ENCODE measurements around the gene RRAGC.
A peak's percentile ranks its signal among the peaks of the same experiment; 100 is the strongest.

RRAGC gene

GRCh38 chr1:38804062-38804886 lies 55.3 kb downstream of the RRAGC start:
- no peaks in the 10 kb centered on the region for H3K27me3 ChIP-seq (ENCODE audit: insufficient read depth, low read length, poor library complexity)
- no peak overlapping the region for H4K5ac ChIP-seq (ENCODE audit: low read length)
- peak overlapping the region; percentile 77 for H3K56ac ChIP-seq (ENCODE audit: low read length)
- H3K4me1 ChIP-seq (ENCODE audit: control insufficient read depth, low read depth, low read length), result no peaks in the 10 kb centered on the region
- peak overlapping the region; percentile 78 for H3K18ac ChIP-seq (ENCODE audit: low read length)
- no peaks in the 10 kb centered on the region for H3K79me1 ChIP-seq (ENCODE audit: low read length)
- peak overlapping the region; percentile 18 for H2BK120ac ChIP-seq (ENCODE audit: low read depth, low read length)
- no CpG with 5 or more reads among the region's 81 CpGs for WGBS (ENCODE audit: extremely low coverage, insufficient coverage, low lambda C conversion rate)
- no peaks in the 10 kb centered on the region for H3K36me3 ChIP-seq (ENCODE audit: control insufficient read depth, insufficient read depth, low read length)
- peak overlapping the region; percentile 52 for H3K4me2 ChIP-seq (ENCODE audit: low read length)
- no peak overlapping the region for H2BK15ac ChIP-seq (replicated peaks; ENCODE audit: low read depth)
- DNase-seq, result peak; percentile 61
- no peak overlapping the region for H4K8ac ChIP-seq (ENCODE audit: low read depth, low read length)
- peak overlapping the region; percentile 43 for H3K9ac ChIP-seq (ENCODE audit: low read length)
- no peak overlapping the region for H2BK5ac ChIP-seq (ENCODE audit: low read length)
- H2AK5ac ChIP-seq (ENCODE audit: low read length), result no peak overlapping the region
- H3K79me2 ChIP-seq (ENCODE audit: control insufficient read depth, insufficient read depth, low read length), result no peaks in the 10 kb centered on the region
- peak overlapping the region; percentile 83 for H3K4ac ChIP-seq (ENCODE audit: low read depth, low read length)
- H3K4me3 ChIP-seq (ENCODE audit: low read length), result no peak overlapping the region
- H3K27ac ChIP-seq (ENCODE audit: low read depth, low read length), result no peak overlapping the region
- peak overlapping the region; percentile 82 for H3K23ac ChIP-seq (ENCODE audit: low read length)

- Histone ChIP-seq H3K79me2 (ENCODE audit: control insufficient read depth, insufficient read depth, low read length) (no peaks in the 10 kb centered on the region), H4K8ac (ENCODE audit: low read depth, low read length) (no peak overlapping the region), H4K5ac (ENCODE audit: low read length) (no peak overlapping the region), H2AK5ac (ENCODE audit: low read length) (no peak overlapping the region), H3K36me3 (ENCODE audit: control insufficient read depth, insufficient read depth, low read length) (no peaks in the 10 kb centered on the region), H2BK5ac (ENCODE audit: low read length) (no peak overlapping the region), H3K23ac (ENCODE audit: low read length) (no peak overlapping the region), H3K79me1 (ENCODE audit: low read length) (no peaks in the 10 kb centered on the region), H3K4me1 (ENCODE audit: control insufficient read depth, low read depth, low read length) (no peaks in the 10 kb centered on the region), H2BK120ac (ENCODE audit: low read depth, low read length) (no peak overlapping the region), H3K4me3 (ENCODE audit: low read length) (no peak overlapping the region), H3K18ac (ENCODE audit: low read length) (no peak overlapping the region), H3K4ac (ENCODE audit: low read depth, low read length) (no peak overlapping the region), H3K27ac (ENCODE audit: low read depth, low read length) (no peak overlapping the region), H3K56ac (ENCODE audit: low read length) (peak overlapping the region; percentile 65), H2BK15ac (replicated peaks; ENCODE audit: low read depth) (no peak overlapping the region), H3K27me3 (ENCODE audit: insufficient read depth, low read length, poor library complexity) (no peaks in the 10 kb centered on the region), H3K4me2 (ENCODE audit: low read length) (no peak overlapping the region), H3K9ac (ENCODE audit: low read length) (peak overlapping the region; percentile 12)
- no peak for DNase-seq
- WGBS (ENCODE audit: extremely low coverage, insufficient coverage, low lambda C conversion rate), result no CpG with 5 or more reads among the region's 8 CpGs
Measured at GRCh38 chr1:38803647-38804046, 55.9 kb downstream of the RRAGC start.

- no peaks in the 10 kb centered on the region for H3K79me1 ChIP-seq (ENCODE audit: low read length)
- H3K4me1 ChIP-seq (ENCODE audit: control insufficient read depth, low read depth, low read length), result no peaks in the 10 kb centered on the region
- H3K79me2 ChIP-seq (ENCODE audit: control insufficient read depth, insufficient read depth, low read length), result no peaks in the 10 kb centered on the region
- H2BK15ac ChIP-seq (replicated peaks; ENCODE audit: low read depth), result no peak overlapping the region
- no peak for DNase-seq
- H3K27ac ChIP-seq (ENCODE audit: low read depth, low read length), result no peak overlapping the region
- H3K36me3 ChIP-seq (ENCODE audit: control insufficient read depth, insufficient read depth, low read length), result no peaks in the 10 kb centered on the region
- H2AK5ac ChIP-seq (ENCODE audit: low read length), result no peak overlapping the region
- no CpG with 5 or more reads among the region's 16 CpGs for WGBS (ENCODE audit: extremely low coverage, insufficient coverage, low lambda C conversion rate)
- H2BK120ac ChIP-seq (ENCODE audit: low read depth, low read length), result no peak overlapping the region
- H3K56ac ChIP-seq (ENCODE audit: low read length), result no peak overlapping the region
- no peak overlapping the region for H4K8ac ChIP-seq (ENCODE audit: low read depth, low read length)
- H3K27me3 ChIP-seq (ENCODE audit: insufficient read depth, low read length, poor library complexity), result no peaks in the 10 kb centered on the region
- H3K23ac ChIP-seq (ENCODE audit: low read length), result no peak overlapping the region
- H4K5ac ChIP-seq (ENCODE audit: low read length), result no peak overlapping the region
- H3K4me2 ChIP-seq (ENCODE audit: low read length), result no peak overlapping the region
- H3K4ac ChIP-seq (ENCODE audit: low read depth, low read length), result no peak overlapping the region
- H2BK5ac ChIP-seq (ENCODE audit: low read length), result no peak overlapping the region
- no peak overlapping the region for H3K4me3 ChIP-seq (ENCODE audit: low read length)
- H3K9ac ChIP-seq (ENCODE audit: low read length), result no peak overlapping the region
- no peak overlapping the region for H3K18ac ChIP-seq (ENCODE audit: low read length)
Measured at GRCh38 chr1:38800720-38801671, 58.6 kb downstream of the RRAGC start.

GRCh38 chr1:38793299-38793698 lies 66.3 kb downstream of the RRAGC start:
- H3K27ac ChIP-seq (ENCODE audit: low read depth, low read length), result no peak overlapping the region
- H4K8ac ChIP-seq (ENCODE audit: low read depth, low read length), result no peak overlapping the region
- no peak overlapping the region for H2BK15ac ChIP-seq (replicated peaks; ENCODE audit: low read depth)
- DNase-seq, result no peak
- no peak overlapping the region for H3K4me3 ChIP-seq (ENCODE audit: low read length)
- no peak overlapping the region for H3K56ac ChIP-seq (ENCODE audit: low read length)
- H3K9ac ChIP-seq (ENCODE audit: low read length), result no peak overlapping the region
- H2AK5ac ChIP-seq (ENCODE audit: low read length), result no peak overlapping the region
- no peaks in the 10 kb centered on the region for H3K27me3 ChIP-seq (ENCODE audit: insufficient read depth, low read length, poor library complexity)
- no peak overlapping the region for H3K4me2 ChIP-seq (ENCODE audit: low read length)
- H3K79me1 ChIP-seq (ENCODE audit: low read length), result no peaks in the 10 kb centered on the region
- no peaks in the 10 kb centered on the region for H3K79me2 ChIP-seq (ENCODE audit: control insufficient read depth, insufficient read depth, low read length)
- H3K23ac ChIP-seq (ENCODE audit: low read length), result no peak overlapping the region
- no peak overlapping the region for H4K5ac ChIP-seq (ENCODE audit: low read length)
- H2BK120ac ChIP-seq (ENCODE audit: low read depth, low read length), result no peak overlapping the region
- H3K4ac ChIP-seq (ENCODE audit: low read depth, low read length), result no peak overlapping the region
- no peaks in the 10 kb centered on the region for H3K4me1 ChIP-seq (ENCODE audit: control insufficient read depth, low read depth, low read length)
- H3K36me3 ChIP-seq (ENCODE audit: control insufficient read depth, insufficient read depth, low read length), result no peaks in the 10 kb centered on the region
- no peak overlapping the region for H3K18ac ChIP-seq (ENCODE audit: low read length)
- no peak overlapping the region for H2BK5ac ChIP-seq (ENCODE audit: low read length)

GRCh38 chr1:38791892-38792291 lies 67.7 kb downstream of the RRAGC start:
- H3K27me3 ChIP-seq (ENCODE audit: insufficient read depth, low read length, poor library complexity), result no peaks in the 10 kb centered on the region

More at GRCh38 chr1:38791892-38792291, 67.7 kb downstream of the RRAGC start:
- H2BK120ac ChIP-seq (ENCODE audit: low read depth, low read length), result no peak overlapping the region
- H3K36me3 ChIP-seq (ENCODE audit: control insufficient read depth, insufficient read depth, low read length), result no peaks in the 10 kb centered on the region
- H3K56ac ChIP-seq (ENCODE audit: low read length), result no peak overlapping the region
- H3K79me2 ChIP-seq (ENCODE audit: control insufficient read depth, insufficient read depth, low read length), result no peaks in the 10 kb centered on the region
- no peak for DNase-seq
- no peak overlapping the region for H4K5ac ChIP-seq (ENCODE audit: low read length)
- H3K4me3 ChIP-seq (ENCODE audit: low read length), result no peak overlapping the region
- no peak overlapping the region for H3K27ac ChIP-seq (ENCODE audit: low read depth, low read length)
- no peak overlapping the region for H3K4ac ChIP-seq (ENCODE audit: low read depth, low read length)
- no peak overlapping the region for H2AK5ac ChIP-seq (ENCODE audit: low read length)
- H3K4me1 ChIP-seq (ENCODE audit: control insufficient read depth, low read depth, low read length), result no peaks in the 10 kb centered on the region
- H3K18ac ChIP-seq (ENCODE audit: low read length), result no peak overlapping the region
- no peak overlapping the region for H3K23ac ChIP-seq (ENCODE audit: low read length)
- H3K4me2 ChIP-seq (ENCODE audit: low read length), result no peak overlapping the region
- no peak overlapping the region for H2BK5ac ChIP-seq (ENCODE audit: low read length)
- no peaks in the 10 kb centered on the region for H3K79me1 ChIP-seq (ENCODE audit: low read length)
- H3K9ac ChIP-seq (ENCODE audit: low read length), result no peak overlapping the region
- H2BK15ac ChIP-seq (replicated peaks; ENCODE audit: low read depth), result no peak overlapping the region
- no CpG with 5 or more reads among the region's 1 CpG for WGBS (ENCODE audit: extremely low coverage, insufficient coverage, low lambda C conversion rate)
- no peak overlapping the region for H4K8ac ChIP-seq (ENCODE audit: low read depth, low read length)

All from mesendoderm (in vitro differentiated cells).